Measurements from ENCODE around the gene EPB41L4B.
"Not testable (repeated sequence)": the region's sequence is repeated elsewhere in the genome, so short reads cannot be mapped to it uniquely, and the experiment has no call there.

EPB41L4B gene

DNA sequence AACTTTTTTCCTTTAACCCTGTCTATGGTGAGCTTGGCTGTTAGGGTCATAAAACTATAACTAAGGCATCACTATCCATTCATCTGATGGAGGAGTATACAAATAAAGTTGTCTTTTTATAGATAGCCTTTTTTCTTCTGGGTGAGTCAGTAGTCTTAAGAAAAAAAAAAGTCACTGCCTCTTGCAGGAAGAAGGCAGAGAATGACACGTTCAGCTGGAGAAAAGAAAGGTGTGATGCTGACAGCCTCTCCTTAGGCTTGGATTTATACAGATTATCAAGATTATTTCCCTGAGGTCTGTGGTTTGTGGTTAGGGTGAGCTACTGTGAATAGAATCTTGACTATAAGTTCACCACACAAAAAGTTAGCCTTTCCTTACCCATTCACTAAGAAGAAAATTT lies 23.0 kb downstream of the EPB41L4B start:
- DNase-seq (ENCODE audit: low spot score), result peak; percentile 58

DNA sequence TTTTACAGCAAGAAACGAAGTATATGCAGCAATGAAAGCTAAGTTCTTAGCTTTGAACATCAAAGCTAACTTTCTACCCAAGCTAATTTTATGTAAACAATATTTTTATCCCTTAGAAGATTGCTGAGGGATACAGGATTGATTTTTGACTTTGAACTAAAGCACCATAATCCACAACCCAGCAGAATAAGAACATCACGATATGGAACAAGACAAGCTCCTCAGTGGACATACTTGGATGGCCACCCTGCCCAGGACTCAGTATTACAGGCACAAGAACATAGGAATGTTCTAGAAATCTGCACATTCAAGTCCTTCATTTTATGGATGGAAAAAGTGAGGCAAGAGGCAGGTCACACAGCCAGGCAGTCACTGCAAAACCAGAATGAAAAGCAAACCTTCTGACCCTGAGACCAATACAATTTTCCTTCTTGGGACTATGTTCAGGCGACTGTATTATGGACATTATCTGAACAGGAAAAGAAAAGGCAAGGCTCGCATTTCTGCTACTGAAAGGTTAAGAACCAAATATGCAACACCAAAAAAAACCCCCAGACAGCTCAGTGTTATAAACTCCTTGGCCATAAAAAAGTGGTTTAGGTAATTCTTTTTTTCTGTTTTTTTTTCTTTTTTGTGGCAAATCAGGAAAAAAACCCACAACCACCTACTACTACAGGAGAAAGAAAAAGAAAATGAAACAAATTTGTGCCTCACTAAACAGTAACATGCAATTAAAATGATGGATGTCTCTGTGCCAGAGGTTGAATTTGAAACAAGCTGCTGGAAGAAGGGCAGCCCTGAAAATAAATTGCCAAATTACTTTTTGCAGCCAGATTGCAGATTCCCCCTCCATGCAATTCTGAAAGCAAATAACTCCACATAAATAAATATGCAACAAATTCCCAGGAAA lies 25.4 kb downstream of the EPB41L4B start:
- no peak for DNase-seq (ENCODE audit: low spot score)

DNA sequence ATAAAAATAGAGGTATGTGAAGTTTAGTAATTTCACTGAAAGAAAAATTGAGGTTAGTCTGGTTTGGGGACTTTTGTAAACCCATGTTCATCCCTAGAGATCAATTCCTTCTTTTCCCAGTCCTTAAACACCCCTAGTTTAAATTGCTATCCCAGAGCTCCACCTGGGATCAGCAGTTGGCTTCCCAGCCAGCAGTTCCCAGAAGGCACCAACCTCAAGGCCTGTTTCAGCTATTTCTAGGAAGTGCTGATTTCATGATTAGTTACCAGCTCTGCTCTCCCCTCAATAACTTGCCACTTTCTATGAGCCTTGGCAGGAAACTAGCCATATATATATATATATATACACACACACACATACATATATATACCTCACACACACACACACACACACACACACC lies 30.5 kb downstream of the EPB41L4B start:
- DNase-seq (ENCODE audit: low spot score), result no peak

DNA sequence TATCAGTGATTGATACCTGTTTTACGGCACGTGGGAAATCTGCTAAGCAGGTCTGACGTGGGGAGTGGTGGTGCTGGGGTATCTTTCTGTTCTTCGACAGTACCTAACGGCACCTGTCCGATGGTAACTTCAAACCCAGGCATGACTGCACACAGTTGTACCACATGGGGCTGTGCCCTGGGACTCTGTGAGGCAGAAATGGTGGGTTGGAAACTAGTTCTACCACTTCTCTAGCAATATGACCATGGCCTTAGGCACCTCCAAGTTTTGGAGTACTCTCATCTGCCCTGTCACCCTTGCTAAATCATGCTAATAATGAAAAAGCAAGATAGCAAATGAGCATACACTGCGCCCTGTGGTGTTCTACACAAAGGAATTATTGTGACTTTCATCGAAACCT lies 30.9 kb downstream of the EPB41L4B start:
- no peak for DNase-seq (ENCODE audit: low spot score)

DNA sequence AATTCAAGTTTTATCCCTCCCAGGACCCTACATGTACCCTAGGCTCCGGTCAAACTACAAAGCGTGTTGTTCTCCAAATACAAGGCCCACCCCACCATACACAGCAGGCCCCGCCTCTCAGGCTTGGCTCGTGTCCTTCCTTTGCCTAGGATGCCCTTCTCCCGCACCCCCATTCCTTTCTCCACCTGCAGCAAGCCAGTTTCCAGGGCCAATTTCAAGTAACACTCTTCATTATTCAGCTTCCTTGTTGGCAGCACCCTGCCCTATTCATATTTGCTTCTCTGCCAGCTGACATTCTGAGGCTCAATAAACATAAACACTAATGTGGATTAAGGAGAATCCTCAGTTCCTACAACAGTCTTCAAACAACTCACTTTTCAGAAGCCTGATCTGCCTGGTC lies 31.7 kb downstream of the EPB41L4B start:
- no peak for DNase-seq (ENCODE audit: low spot score)

DNA sequence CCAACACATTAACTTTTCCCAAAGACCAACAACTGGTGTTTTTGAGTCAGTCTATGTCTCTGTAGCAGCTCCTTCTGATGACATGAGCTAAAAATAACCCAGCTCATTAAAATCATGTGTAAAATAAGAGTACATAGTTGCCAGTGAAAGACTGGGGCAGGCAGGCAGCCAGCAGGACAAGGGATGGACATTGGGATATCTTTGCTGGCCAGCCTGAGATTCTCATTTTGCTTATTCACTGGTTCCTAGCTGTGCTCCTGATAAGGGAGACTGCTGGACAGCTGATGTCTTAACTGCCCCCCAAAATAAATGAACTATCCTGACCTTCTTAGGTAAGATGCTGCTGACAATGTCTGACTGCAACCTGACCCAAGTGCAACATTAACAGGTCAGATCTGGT lies 33.9 kb downstream of the EPB41L4B start:
- DNase-seq (ENCODE audit: low spot score), result peak; percentile 56

DNA sequence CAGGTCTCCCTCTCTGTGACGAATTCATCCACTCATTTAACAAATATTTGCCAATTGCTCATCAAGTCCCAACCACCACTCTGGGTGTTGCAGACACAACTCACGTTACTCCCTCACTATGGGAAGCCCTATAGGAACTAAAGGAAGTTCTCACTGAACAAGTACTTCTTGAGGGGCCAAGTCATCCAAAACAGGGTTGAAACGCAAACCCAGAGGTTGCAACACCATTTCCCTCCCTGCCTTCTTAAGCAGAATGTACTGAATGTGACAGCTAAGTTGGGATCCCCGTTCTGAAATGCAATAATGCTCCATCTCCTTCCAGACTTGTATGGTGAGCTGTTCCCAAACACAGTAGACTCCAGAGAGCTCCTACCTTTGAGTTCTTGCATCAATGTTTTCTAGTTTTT lies 34.3 kb downstream of the EPB41L4B start:
- peak; percentile 78 for DNase-seq (ENCODE audit: low spot score)

DNA sequence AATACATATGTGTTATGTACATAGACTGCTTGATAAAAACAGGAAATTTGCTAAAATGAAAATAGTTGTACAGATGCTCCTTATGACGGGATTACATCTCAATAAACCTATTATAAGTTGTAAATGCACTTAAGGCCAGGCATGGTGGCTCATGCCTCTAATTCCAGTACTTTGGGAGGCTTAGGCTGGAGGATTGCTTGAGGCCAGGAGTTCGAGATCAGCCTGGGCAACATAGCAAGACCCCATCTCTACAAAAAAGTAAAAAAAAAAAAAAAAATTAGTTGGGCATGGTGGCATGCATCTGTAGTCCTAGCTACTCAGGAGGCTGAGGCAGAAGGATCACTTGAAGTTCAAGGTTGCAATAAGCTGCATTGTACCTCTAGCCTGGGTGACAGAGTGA lies 37.2 kb downstream of the EPB41L4B start:
- DNase-seq (ENCODE audit: low spot score), result not testable (repeated sequence)

DNA sequence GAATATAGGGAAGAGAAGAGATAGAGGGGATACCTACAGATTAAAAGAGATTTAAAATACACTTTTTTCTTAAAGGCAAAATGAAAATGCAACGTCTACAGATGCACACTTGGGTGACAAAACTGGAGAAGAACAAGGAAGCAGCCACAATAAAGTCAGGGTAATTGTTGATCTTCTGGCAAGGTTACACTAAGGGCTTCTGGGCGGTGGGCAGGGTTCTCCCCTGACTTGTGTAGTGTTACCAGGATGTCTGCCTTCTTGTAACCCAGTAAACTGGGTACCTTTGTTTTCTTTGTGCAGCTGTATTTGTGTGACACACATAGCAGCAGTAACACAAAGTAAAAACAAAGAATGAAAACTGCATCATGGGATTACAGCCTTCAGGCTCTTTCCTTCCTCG lies 37.8 kb downstream of the EPB41L4B start:
- no peak for DNase-seq (ENCODE audit: low spot score)

DNA sequence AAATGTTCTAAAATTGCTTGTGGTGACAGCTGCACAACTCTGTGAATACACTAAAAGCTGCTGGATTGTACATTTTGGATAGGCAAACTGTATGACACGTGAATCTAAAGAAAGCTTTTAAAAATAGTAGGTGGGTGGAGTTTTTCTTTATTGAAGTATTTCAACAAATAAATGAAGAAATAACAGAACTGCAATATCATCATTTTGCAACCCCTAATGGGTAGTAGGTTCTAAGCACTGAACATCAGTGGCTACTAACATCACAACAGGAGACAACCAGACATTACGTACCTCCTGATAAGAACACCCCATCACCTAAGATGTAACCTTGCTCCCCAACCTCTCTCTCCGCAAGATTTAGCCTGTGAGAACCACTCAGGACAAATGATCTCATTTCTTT lies 38.6 kb downstream of the EPB41L4B start:
- no peak for DNase-seq (ENCODE audit: low spot score)

DNA sequence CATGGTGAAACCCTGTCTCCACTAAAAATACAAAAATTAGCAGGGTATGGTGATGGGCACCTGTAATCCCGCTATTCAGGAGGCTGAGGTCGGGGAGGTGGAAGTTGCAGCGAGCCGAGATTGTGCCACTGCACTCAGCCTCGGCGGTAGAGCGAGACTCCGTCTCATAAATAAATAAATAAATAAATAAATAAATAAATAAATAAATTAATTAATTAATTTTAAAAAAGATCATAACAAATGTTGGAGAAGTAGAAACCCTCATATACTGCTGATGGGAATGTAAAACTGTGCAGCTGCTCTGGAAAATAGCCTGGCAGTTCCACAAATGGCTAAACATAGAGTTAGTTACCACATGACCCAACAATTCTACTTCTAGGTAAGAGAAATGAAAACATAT lies 39.3 kb downstream of the EPB41L4B start:
- no peak for DNase-seq (ENCODE audit: low spot score)

DNA sequence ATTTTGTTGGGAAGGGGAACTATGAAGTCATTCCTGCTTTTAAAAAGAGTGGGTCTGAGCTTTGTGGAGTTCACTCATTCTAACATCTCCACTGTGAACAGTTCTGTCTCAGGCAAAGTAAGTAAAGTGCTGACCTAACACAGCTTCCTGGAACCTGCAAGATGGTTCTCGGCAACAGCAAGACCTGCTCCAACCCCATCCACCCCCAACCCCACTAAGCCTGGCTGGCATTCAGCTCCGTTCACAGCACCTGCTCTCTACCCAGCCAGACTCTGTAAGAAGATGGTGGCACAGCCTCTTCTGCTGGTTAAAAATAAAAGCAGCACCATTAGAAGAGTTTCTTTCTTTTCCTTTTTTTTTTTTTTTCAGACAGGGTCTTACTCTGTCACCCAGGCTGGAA lies 42.0 kb downstream of the EPB41L4B start:
- no peak for DNase-seq (ENCODE audit: low spot score)

DNA sequence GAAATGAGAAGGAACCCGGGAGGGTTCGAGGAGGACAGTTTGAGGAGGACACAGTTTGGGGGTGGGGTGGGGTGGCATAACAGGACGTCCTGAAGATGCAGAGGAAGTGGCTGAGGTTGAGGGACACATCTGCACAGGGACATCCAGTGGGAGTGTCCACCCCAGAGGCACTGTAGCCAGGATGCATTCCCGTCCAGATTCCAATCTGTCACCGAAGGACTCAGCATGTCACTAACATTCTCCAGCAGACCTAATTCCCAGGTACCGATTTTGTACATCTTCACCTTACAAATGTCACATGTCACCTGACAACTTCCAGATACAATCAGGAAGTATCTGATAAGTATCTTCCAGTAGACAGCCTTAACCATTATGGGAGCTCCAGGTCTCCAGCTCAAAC lies 42.6 kb downstream of the EPB41L4B start:
- no peak for DNase-seq (ENCODE audit: low spot score)

DNA sequence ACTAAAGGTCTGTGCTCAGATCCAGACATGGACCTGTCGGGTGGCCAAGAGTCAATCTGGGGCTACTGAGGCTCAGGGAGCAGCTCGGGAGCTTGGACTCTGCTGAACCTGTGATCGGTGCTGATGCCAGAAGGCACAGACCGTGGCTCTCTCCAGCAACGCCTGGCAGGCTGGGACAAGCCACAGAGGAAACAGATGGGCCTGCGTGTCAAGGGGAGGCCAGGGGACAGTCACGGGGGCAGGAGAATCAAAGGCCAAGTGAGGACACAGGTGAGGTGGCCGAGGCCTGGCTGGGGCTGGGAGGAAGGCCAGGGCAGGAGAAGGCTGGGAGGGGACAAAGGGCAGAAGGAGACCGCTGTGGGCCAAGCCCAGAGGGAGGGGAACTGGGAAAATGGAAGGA lies 43.4 kb downstream of the EPB41L4B start:
- DNase-seq (ENCODE audit: low spot score), result no peak

DNA sequence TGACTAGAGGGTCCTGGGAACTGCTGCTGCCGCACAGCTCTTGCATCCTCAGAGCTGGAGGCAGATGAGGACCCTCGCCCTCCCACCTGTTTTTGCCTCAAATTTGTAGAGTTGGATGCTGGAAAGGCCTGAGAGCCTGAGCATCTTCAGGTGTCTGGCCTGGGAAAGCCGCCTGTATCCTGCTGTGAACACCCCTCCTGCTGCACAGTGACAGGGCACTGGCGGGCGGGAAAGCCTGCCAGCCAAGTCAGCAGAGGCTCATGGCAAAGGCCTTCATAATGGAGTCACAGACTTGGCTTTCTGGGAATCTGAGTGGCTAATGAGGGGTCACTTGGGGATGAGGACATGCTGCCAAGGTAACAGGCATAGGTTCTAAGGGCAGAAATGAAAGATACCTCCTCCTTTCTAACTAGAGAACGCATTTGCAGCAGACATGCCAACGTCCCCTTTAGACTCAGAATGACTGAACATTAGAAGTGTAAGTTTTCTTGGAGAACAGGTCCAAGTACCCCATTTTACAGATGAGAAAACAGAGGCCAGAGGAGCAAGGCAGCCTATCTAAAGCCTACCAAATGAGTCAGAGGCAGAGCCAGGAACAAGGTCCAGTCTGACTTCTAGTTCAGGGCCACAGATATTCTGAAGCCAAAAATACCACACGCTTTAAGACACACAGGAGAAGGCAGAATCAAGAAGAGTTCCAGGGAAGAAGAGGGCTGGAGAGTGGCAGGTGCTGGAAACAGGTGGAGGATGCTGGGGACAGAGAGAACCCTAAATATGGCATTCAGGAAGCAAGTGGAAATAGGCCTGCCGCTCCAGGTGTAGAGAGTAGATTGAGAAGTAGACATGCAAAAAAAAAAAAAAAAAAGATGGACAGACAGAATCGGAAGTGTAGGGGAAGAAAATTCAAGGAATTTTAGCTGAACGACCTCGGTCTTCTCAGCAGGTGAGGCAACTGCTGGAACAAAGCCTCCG lies 44.1 kb downstream of the EPB41L4B start:
- DNase-seq (ENCODE audit: low spot score), result no peak

DNA sequence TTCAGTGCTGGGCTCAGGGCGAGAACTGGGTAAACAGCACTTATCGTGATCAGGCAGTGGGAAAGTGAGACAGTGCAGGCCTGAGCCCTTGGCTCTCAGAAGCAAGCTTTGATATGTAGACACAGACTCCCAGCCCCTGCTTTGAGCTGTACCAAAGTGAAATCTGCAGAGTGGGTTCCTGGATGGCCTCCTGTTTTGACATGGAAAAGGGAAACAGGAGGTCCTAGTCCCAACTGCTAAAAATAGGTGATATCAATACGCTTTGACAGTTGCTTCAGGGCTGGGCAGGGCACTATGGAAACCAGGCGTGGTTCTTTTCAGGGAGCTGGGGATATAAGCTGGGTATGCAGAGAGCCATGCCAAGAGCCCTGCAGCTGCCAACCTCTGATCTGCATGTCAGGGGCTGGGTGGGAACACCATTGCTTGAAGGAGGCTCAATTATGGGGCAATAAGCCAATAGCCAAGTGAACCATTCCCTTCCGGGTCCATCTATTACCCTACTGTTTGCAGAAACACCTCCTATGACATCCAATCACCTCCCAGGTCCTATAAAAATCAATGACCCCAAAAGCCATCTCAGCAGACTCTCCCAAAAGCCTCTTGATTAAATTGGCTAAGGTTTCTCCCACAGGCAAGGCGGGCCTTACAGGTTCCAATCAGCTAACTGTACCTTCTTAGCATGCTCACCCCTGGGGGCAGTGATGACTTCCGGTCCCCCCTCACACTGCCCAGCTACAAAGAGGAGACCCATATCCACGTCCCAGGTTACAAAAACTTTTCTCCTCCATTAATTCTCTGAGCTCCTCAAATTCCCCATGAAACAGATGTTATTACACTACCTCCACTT lies 45.8 kb downstream of the EPB41L4B start:
- DNase-seq (ENCODE audit: low spot score), result no peak

DNA sequence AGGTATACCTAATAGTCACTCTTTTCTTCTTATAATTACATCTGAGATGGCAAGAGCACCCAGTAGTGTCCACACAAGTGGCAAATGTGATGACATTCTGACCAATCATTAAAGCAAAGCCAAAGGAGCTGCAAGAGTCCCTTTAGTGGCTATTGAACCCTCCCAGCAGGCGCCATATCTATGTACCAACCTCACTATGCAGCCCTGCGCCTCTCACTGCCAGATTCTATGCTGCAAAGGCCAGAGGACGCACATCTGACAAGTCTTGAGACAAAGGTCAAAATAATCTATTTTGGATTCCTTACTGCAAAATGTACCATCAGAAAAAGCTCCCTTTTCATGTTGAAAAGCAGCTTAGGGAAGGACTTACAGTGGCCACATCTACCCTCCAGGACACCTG lies 47.0 kb downstream of the EPB41L4B start:
- DNase-seq (ENCODE audit: low spot score), result no peak

DNA sequence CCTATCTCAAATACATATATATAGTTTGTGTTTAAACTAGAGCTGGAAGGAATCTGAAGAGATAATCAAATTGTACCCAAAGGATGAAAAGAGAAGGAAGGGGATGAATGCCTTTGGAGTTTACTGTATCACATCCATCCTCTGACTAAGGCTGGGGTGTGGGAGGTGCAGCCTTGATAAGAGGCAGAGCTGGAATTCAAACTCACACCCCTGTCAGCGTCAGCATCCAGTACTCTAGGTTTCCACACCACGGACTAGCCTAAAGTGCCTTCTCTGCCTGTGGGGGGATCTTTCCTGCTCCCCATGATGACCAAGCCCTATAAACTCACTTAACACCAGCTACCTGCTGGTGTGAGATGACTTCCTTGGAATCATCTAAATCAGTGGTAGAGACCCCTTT lies 48.1 kb downstream of the EPB41L4B start:
- no peak for DNase-seq (ENCODE audit: low spot score)

DNA sequence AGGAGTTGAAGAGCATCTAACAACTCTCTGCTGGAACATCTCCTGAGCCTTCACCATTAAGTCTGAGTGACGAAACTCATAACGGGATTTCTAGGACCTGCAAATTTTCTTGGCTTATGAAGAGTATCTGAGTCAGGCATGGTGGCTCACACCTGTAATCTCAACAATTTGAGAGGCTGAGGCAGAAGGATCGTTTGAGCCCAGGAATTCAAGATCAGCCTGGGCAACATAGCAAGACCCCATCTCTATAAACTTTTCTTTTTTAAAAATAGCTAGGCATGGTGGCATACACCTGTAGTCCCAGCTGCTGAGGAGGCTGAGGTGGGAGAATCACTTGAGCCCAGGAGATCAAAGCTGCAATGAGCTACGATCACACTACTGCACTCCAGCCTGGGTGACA lies 48.8 kb downstream of the EPB41L4B start:
- DNase-seq (ENCODE audit: low spot score), result no peak

DNA sequence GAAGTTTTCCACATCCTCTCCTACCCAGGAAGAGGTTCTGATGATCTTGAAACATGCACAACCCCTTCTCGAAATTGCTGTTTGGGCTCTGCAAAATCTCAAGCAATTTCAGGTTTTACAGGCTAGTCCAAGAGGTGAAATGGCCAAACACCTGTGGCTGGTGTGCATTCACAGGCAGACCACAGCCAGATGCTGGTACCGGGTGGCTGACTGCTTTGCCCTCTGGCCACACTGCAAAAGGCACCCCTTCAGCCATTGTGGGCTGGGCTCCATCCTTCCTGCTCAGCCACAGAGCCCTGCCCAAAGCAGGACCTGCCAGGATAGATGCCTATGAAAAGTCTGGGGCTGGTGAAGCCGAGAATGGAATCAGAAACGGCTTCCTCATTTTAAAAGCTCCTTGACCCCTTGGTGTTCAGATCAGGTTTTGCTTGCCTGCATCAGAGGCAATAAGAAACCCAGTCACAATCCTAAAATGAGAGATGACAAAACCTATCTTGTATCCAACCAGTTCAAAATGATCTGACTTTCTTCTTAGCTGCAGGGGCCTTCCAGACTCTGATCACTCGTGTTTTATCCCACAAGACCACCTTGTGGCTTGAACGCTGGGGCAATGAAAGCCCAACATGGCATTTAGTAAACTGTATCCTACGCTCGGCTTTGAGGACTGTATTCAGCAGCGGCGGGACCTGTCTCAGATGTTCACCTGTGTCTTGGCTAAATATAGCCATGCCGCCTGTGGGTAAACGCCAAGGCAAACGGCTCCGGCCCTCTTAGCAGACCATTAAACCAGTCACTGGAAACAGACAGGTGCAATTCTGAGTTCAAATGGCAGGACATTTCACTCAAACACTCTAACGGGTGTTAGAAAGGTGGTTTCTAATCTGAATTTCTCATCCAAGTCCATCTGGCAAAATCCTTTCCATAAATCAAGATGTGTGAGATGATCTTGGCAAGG lies 49.6 kb downstream of the EPB41L4B start:
- no peak for DNase-seq (ENCODE audit: low spot score)

DNA sequence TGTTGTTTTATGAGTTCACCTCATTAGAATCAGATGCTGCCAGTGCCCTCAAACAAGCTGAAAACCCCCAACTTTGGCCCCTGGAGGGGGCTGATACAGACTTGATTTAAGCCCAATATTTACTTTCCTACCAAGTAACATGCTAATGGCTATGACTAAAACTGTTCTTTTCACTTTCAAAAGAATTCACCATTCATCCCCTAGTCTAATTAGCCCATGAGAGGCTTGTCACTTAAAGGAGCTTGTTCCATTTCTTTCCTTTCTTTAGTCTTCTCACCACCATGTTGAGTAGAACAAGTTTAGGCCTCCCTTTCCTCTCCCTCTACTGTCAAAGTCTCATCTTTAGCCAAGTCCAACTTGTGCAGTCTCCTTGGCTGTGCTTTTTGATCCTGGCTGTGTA lies 50.4 kb downstream of the EPB41L4B start:
- DNase-seq (ENCODE audit: low spot score), result no peak
